ENCODE results near the gene SSPN. TPM values are rescaled to one million over a fixed set of nuclear protein-coding genes. Genes with fewer than 3 reads are reported as not detected.

Gene SSPN
- total RNA-seq, result not detected in 2 replicates

GRCh38 chr12:26195250-26195640, at the start of gene SSPN:
Gene SSPN, plus strand, starts transcription at chr12:26195573. Its CDS starts 100 bp downstream, at chr12:26195673.
- intact Hi-C loops (cut with micrococcal nuclease), result no loop called here

DNA sequence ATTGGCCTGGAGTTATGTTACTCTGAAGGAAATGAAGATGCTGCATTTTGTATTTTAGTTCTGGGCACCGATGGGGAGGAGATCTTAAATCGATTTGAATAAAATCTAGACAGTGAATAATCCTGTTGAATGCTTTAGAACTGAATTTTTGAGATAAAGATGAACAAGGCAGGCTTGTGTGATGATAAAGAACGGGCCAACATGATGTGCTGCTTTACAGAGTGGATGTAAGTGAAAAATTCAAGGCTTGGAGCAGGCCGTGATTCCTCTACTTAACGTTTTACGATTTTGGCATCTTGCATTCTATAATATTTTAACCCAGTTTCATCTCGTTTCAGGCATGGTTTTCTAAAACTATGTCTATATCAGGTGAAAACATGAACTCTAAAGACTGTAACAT, 47.1 kb upstream of the SSPN start:
- intact Hi-C loops (cut with micrococcal nuclease), result no loop called here

GRCh38 chr12:26149968-26150500, 45.3 kb upstream of the SSPN start:
- intact Hi-C loops (cut with micrococcal nuclease), result no loop called here

DNA sequence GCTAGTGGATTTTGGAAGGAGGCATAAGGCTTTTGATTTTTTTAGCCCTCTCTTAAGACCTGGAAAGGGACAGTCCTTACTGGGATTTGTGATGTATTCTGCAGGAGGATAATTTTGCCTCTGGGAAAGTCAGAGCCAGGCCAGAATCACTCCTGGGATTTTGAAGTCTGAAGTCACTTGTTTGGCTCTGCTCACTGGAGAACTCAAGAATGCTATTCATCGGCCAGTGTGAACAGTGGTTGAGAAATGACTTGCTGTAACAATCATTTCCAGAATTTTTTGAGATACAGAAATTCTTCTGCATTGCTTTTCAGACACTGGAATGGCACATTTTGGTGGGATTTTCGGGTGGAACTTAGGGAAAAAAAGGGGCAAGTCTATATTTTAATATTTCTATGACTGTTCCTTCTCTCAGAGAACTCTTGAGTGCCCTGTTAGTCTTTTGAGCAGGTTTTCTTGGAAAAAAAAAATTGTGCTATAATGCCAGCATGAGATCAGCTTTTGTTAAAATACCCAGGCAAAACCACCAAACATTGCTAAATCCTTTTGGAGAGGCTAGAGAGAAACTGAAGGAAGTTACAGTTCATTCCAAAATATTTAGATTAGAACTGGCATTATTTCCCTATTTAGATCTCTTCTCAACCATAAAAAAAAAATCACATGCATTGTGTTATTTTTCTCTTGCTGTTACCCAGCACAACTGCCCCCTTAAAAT, 44.5 kb upstream of the SSPN start:
- intact Hi-C loops (cut with micrococcal nuclease), result no loop called here

- intact Hi-C loops (cut with micrococcal nuclease), result no loop called here
These were observed 42.8 kb upstream of the SSPN start for GRCh38 chr12:26152507-26153102.

DNA sequence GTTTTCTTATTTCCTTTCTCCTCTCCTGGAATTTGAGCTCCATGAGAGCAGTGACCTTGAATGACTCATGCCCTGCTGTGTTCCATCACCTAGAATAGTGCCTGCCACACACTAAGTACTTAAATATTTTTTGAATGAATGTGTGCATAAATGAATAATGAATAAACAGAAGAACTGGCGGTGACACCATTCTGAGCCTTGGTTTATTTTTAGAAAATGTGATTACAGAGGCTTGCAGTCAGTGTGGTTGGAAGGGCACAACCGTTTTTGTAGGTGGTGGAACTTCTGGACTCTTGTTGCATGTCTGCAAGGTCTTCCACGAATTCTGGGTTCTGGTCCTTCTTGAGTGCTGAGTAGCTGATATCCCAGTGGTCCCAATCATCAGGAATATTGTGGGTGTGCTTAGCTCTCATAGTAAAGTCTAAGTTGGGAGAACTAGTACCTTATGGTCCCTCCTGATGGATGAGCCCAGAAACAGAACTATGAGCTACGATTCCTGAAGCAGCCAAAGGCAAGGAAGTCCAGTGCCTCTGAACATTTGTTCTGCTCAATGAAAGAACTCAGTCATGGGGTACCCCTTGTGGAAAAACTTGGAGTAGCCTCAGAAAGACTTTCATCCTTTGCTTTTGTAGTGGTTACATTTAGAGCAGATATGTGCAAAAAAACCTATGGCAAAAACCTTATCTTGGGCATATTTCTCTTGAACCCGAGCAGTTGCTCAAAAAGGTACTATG, 41.8 kb upstream of the SSPN start:
- intact Hi-C loops (cut with micrococcal nuclease), result no loop called here

GRCh38 chr12:26156201-26156871, 39.0 kb upstream of the SSPN start:
- intact Hi-C loops (cut with micrococcal nuclease), result no loop called here

DNA sequence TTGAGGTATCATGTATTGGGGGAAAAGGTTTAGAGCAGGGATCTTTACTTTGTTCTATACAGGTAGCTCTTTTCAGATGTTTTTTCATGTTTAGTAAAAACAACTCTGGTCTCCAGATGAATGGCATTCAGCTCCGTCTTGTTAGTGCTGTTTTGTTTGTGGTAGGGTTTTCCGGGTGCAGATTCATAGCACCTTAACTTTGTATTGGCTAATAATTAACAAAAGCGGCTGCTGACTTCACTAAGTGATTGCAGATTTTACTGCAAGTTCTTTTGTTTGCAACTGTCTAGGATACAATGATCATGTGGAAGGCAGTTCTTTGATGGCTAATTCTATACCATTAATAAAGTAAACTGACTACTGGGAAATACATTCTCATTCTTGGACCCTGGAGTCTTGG, 38.4 kb upstream of the SSPN start:
- intact Hi-C loops (cut with micrococcal nuclease), result no loop called here

GRCh38 chr12:26158078-26158764, 37.2 kb upstream of the SSPN start:
- intact Hi-C loops (cut with micrococcal nuclease), result no loop called here

DNA sequence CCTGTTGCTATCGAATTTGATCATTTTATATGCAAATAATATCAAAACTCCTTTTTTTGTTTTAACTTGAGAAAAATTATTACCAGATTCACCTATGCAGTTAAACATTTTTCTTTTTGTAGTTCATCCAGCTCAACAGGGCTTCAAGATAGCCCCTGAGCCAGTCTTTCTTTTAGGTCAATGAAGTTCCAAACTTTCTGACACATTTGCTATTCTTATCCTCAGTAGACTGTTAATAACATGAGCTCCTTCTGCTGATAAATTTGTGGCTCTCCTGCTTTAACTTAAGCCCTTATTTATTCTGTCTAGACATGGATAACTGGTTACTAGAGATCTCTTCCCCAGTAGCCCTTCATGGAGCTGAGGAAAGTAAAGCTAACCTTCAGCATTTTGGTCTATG, 33.2 kb upstream of the SSPN start:
- intact Hi-C loops (cut with micrococcal nuclease), result no loop called here

GRCh38 chr12:26162905-26163304, 32.5 kb upstream of the SSPN start:
- intact Hi-C loops (cut with micrococcal nuclease), result no loop called here

GRCh38 chr12:26164118-26164517, 31.3 kb upstream of the SSPN start:
- intact Hi-C loops (cut with micrococcal nuclease), result no loop called here

DNA sequence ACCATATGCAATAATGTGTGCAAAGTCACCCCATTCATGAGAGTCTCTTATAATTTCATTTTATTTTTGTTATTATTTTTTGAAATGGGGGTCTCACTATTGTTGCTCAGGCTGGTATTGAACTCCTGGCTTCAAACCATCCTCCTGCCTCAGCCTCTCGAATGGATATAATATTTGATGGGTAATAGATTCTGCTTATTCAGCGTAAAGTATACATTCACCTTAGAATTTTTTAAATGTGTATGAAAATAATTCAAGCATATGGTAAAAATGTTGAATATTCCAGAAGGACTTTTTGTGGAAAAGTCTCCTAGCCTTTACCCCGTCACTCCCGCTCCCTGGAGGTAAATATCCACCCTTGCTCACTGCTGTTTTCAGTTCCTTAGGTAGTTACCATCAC, 23.4 kb upstream of the SSPN start:
- intact Hi-C loops (cut with micrococcal nuclease), result no loop called here

- intact Hi-C loops (cut with micrococcal nuclease), result no loop called here
These were observed 22.8 kb upstream of the SSPN start for GRCh38 chr12:26172539-26172938.

GRCh38 chr12:26172946-26173552, 22.3 kb upstream of the SSPN start:
- intact Hi-C loops (cut with micrococcal nuclease), result no loop called here

DNA sequence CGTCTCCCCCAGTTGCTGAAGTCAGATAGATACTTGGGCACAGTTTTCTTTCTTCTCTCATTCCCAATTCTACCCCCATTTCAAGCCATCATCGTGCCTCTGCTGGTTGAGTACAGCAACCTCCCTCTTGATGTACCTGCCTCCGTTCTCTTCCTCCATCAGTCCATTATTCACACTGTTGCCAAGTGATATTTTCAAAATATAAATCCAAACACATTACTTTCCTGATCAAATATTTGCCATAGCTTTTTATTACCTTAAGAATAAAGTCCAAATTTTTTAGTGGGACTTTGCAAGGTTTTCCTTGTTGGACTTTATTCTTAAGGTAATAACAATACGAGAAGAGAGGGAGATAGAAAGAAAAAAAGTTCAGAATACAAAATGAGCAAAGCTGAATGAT, 18.6 kb upstream of the SSPN start:
- intact Hi-C loops (cut with micrococcal nuclease), result no loop called here

- intact Hi-C loops (cut with micrococcal nuclease), result no loop called here
These were observed 18.1 kb upstream of the SSPN start for GRCh38 chr12:26177283-26177682.

GRCh38 chr12:26179826-26180225, 15.5 kb upstream of the SSPN start:
- intact Hi-C loops (cut with micrococcal nuclease), result no loop called here

GRCh38 chr12:26182377-26182776, 13.0 kb upstream of the SSPN start:
- intact Hi-C loops (cut with micrococcal nuclease), result no loop called here

DNA sequence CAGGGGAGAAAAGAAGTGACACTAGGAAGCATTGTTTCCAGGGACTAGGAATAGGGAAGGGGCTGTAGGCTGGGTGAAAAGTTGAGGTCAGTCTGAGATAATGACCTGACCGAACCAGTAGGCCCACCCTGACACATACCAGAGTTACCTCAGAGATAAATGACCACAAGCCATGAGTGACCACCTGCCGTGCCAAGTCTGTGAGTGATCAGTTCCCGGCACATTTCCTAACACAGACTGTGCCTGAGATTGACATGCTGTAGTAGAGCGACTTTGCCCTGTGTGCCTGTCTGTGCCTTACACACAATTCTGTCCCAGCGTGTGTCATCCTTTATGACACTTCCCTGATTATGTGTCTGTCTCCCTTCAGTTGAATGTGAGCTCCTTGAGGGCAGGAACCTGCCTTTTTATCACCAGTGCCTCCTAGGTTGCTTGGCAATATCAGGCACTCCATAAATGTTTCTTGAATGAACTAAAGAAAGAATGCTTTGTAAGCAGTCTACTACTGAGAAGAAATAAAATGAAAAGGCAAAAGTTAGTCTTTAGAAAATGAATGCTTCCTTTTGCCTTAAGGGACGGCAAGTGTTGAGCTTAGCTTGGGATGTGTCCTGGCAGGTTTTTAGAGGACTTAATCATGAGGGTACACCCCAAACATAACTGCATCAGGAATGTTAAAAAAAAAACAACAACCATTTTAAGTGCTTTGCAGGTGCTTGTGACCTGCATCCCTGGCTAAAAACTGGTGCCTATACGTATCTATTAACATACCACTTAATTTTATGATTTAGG, 9.6 kb upstream of the SSPN start:
- intact Hi-C loops (cut with micrococcal nuclease), result no loop called here

Measured in T-helper 2 cell treated with Interferon-gamma antibody and Interleukin-4, amounts not matched to agents 100 ng/mL and 5 ng/mL, for 36 hours (primary cell).